ENCODE measurements around the gene TRIO. TPM values are rescaled to one million over a fixed set of nuclear protein-coding genes. Genes with fewer than 3 reads are reported as not detected.

TRIO gene
- total and polyA plus RNA-seq, 2 donors (not counting 3 experiments of a cell fraction or from before 2014, with no cell fraction given) = 82.9 to 248 TPM

DNA sequence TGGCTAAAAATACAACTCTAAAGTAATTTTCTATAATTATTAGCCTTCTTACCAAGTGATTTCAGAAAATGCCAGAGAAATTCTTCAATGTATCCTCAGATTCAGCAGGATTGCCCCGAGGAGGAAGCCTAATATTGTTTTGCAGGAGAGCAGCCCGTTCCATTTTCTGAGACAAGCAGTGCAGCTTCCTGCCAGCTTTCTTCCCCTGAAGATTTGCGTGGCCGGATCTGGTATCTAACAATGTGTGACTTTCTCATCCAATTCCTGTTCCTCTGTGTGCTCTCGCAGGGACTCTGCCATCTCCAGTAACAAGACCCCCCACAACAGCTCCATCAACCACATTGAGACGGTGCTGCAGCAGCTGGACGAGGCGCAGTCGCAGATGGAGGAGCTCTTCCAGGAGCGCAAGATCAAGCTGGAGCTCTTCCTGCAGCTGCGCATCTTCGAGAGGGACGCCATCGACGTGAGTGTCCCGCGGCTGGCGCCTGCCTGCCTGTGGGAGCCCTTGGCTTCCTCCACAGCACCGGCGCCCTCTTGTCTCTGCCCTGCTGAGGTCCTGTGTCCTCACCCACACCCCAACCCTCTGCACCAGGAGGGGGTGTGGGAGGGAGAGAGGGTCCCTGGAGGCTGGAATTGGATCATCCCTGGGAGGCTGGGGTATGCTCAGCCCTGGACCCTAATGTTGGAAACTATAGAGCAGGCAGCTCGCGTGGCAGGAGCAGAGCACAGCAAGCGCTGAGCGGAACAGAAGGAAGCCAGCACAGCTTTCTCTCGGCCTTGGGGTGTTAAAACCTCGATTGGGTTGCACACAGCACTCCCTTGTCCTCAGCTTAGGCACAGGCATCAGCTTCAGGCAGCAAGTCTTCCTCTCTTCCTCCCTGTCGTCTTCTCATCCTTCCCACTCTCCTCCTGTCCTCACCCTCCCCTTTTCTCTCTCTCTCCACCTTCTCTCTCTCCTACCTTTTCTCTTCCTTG, 216.2 kb downstream of the TRIO start:
- intact Hi-C loops (cut with micrococcal nuclease) (no loop called here), dilution Hi-C loops (cut with MboI; ENCODE audit: extremely low pct_ligation_motif_present, low sequenced_read_pairs) (no loop called here)
- peaks cover 4% of the 10 kb centered on the region for H4K20me1 ChIP-seq (replicated peaks; ENCODE audit: control insufficient read depth, extremely low read depth, insufficient read depth, low read length)
- H3K9me1 ChIP-seq (replicated peaks; ENCODE audit: control insufficient read depth, extremely low read depth, insufficient read depth, low read length) = no peaks in the 10 kb centered on the region
- no peak overlapping the region for H3K4me3 ChIP-seq (replicated peaks in 1 of 3; ENCODE audit: insufficient read depth in 1 of 3, low read depth in 1 of 3, low read length in 3 of 3)
- H3K27me3 ChIP-seq (ENCODE audit: control insufficient read depth in 2 of 2, insufficient read depth in 2 of 2, low read length in 2 of 2) = no peaks in the 10 kb centered on the region
- no peak for TF ChIP-seq MYC (IDR thresholded peaks at IDR 0.05; ENCODE audit: low read depth, low read length)
- no peak for TF ChIP-seq POLR2A (IDR thresholded peaks at IDR 0.05; ENCODE audit: low read depth, low read length)
- TF ChIP-seq CTCF (IDR thresholded peaks at IDR 0.05; ENCODE audit: extremely low read depth in 1 of 2, insufficient read depth in 1 of 2, low read depth in 1 of 2, low read length in 2 of 2) = no peak
- TF ChIP-seq JUN (IDR thresholded peaks at IDR 0.05; ENCODE audit: borderline replicate concordance, insufficient read depth, insufficient read length, low read depth) = no peak
- no peak for TF ChIP-seq POLR2AphosphoS5 (IDR thresholded peaks at IDR 0.05; ENCODE audit: insufficient read depth, low read depth, low read length)
- no peak for TF ChIP-seq GATA2 (IDR thresholded peaks at IDR 0.05; ENCODE audit: insufficient read depth, insufficient read length, low read depth, low read length)
- no peak for TF ChIP-seq FOS (IDR thresholded peaks at IDR 0.05; ENCODE audit: borderline replicate concordance, insufficient read depth, low read length)
- TF ChIP-seq EZH2 (IDR thresholded peaks at IDR 0.05; ENCODE audit: borderline replicate concordance, low read depth, low read length, severe bottlenecking) = no peak
- TF ChIP-seq, protein P1, sequence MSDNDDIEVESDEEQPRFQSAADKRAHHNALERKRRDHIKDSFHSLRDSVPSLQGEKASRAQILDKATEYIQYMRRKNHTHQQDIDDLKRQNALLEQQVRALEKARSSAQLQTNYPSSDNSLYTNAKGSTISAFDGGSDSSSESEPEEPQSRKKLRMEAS (IDR thresholded peaks at IDR 0.05; ENCODE audit: insufficient read depth, insufficient read length) = no peak
- H3K36me3 ChIP-seq (ENCODE audit: control insufficient read depth in 2 of 2, extremely low read depth in 1 of 2, insufficient read depth in 2 of 2, low read length in 2 of 2) = peaks cover 19 to 20% of the 10 kb centered on the region in 2 experiments
- no peak overlapping the region for H3K4me2 ChIP-seq (ENCODE audit: insufficient read depth, low read length)
- no TSS peak for BruUV-seq (replicated peaks)
- H2AFZ ChIP-seq (ENCODE audit: low read depth, low read length) = no peak overlapping the region
- no peak for DNase-seq (ENCODE audit: low read depth, low spot score)
- POLR2A ChIA-PET = no interaction called here
- no peaks in the 10 kb centered on the region for H3K9me3 ChIP-seq (replicated peaks; ENCODE audit: control insufficient read depth, insufficient read depth, low read length)
- H3K9ac ChIP-seq (replicated peaks; ENCODE audit: extremely low read depth, insufficient read depth, low read length) = no peak overlapping the region
- CTCF ChIA-PET = interaction anchor here (0.9 to 2.4 kb wide), 2 partner anchors 8 to 289 kb away, joined by 3 to 12 read pairs; no protein-coding TSS in a partner anchor
- FAIRE-seq = no peak
- peaks cover 23% of the 10 kb centered on the region for H3K79me2 ChIP-seq (ENCODE audit: control insufficient read depth, insufficient read depth, low read length)
- H3K4me1 ChIP-seq (ENCODE audit: control insufficient read depth, extremely low read depth, insufficient read depth, low read length) = peaks cover 29% of the 10 kb centered on the region
- no peak overlapping the region for H3K27ac ChIP-seq (ENCODE audit: insufficient read depth, low read depth, low read length)
